Fibroblast of villous mesenchyme (primary cell): ENCODE results near the gene EHD1. TPM values are rescaled to one million over a fixed set of nuclear protein-coding genes. Genes with fewer than 3 reads are reported as not detected.
"Not testable (repeated sequence)": the region's sequence is repeated elsewhere in the genome, so short reads cannot be mapped to it uniquely, and the experiment has no call there.

Experiments
- DNase-seq: peaks from one replicate; pipeline ENCODE4 v3.0.0-alpha.2; 2010; ENCODE audit warnings: low read depth
- H3K4me3 ChIP-seq: 2 replicates; pipeline ENCODE4 v1.5.1; 2011; ENCODE audit warnings: low read depth, mild to moderate bottlenecking, low read length
- total RNA-seq: library from RNA; depleted of rRNA; stranded (reverse); fragments of >200 nt; gene quantifications from 2 replicates; pipeline ENCODE4 v1.2.3, GENCODE V29; 2012
- TF ChIP-seq, protein P1 (sequence below): IDR thresholded peaks from 2 replicates; pipeline ENCODE4 v1.5.1; 2012; ENCODE audit warnings: low read depth, mild to moderate bottlenecking, low read length; ENCODE audit not compliant: insufficient read depth

Gene EHD1
- total RNA-seq, 1 donor: 93.7 TPM

DNA sequence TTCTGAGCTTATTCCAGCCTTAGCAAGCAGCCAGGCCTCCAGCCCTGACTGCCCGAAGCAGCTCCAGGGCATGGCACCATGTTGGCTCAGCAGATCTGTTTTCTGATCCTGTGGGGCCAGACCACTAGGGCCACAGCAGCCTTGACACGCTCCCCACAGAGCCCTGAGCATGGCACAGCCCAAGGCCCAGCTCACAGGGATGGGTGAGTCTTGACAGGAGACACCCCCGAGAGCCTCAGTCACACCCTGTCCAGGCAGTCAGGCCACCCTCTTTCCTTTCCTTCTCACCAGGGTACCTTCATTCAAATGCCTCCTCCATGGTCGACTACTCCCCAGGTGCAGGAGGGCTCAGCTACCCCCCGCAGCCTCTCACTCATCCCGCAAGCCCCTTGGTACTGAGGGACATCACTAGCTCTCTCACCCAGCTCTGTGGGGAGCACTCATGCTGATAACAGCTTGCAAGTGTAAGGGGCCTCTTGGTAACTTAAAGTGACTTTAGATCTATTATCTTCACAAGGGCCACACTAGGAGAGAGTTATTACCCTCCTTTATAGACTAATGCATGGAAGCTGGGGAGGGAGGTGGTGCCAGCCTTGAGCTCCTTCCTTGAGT, 30.1 kb downstream of the EHD1 start:
- TF ChIP-seq, protein P1, sequence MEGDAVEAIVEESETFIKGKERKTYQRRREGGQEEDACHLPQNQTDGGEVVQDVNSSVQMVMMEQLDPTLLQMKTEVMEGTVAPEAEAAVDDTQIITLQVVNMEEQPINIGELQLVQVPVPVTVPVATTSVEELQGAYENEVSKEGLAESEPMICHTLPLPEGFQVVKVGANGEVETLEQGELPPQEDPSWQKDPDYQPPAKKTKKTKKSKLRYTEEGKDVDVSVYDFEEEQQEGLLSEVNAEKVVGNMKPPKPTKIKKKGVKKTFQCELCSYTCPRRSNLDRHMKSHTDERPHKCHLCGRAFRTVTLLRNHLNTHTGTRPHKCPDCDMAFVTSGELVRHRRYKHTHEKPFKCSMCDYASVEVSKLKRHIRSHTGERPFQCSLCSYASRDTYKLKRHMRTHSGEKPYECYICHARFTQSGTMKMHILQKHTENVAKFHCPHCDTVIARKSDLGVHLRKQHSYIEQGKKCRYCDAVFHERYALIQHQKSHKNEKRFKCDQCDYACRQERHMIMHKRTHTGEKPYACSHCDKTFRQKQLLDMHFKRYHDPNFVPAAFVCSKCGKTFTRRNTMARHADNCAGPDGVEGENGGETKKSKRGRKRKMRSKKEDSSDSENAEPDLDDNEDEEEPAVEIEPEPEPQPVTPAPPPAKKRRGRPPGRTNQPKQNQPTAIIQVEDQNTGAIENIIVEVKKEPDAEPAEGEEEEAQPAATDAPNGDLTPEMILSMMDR: no peak
- DNase-seq: no peak
- H3K4me3 ChIP-seq: no peak overlapping the region

DNA sequence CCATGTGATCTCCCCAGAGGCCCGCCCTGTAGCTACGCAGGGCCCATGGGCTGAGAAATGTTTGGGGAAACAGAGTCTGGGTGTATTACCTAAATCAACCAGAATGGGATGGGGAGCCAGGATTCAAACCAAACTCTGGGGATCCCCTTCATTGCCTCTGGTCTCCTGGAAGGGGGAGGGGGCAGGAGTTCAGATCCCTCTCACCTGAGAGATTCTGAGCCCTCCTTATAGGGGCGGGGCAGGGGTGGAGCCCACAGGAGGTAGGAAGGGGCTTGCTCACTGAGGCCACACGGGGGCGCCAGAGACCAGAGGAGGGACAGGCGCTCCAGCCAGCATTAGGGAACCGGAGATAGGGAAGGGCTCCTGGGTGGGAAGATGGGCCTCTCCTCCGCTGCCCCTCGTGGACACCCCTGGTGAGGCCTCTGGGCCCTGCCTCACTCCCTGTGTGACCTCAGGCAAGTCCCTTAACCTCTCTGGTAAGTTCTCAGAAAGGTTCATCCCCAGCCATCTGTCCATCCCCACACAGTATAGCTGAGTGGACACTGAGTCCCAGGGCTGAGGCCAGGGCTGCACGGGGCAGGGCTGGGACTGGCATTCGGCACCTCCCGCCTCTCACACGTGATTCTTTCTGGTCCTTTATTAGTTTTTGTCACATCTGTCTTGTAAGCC, 31.3 kb downstream of the EHD1 start:
- peak; percentile 87 for DNase-seq
- no peak overlapping the region for H3K4me3 ChIP-seq
- TF ChIP-seq, protein P1: peak; percentile 92

DNA sequence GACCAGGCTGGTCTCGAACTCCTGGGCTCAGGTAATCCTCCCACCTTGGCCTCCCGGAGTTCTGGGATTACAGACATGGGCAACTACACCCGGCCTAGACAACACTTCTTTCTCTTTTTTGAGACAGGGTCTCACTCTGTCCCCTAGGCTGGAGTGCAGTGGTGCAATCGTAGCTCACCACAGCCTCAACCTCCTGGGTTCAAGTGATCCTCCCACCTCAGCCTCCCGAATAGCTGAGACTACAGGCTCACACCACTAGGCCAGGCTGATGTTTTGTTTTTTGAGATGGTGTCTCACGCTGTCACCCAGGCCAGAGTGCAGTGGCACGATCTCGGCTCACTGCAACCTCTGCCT, 32.7 kb downstream of the EHD1 start:
- DNase-seq, H3K4me3 ChIP-seq: not testable (repeated sequence)

DNA sequence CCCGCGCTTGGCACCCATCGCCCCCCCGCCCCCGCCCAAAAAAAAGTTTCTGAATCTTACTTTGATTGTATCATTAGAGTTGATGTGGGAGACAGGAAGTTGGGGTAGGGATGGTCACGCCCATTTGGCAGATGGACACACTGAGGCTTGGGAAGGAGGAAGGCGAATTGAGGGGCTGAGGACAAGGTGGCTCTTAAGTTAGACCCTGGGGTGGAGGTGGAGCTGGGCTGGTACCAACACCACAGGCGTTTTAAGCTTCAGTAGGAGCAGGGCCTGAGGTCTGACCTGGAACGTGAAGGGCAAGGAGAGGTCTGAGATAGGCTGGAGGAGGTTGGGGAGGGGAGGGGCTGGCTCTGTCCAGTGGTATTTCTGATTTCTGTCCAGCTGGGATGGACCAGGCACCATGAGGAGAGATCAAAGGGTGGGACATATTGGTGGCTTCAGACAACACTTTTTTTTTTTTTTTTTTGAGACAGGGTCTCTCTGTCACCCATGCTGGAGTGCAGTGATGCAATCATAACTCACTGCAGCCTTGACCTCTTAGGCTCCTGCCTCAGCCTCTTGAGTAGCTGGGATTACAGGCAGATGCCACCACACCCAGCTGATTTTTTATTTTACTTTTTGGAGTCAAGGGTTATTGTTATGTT, 33.2 kb downstream of the EHD1 start:
- TF ChIP-seq, protein P1: no peak
- DNase-seq: no peak
- no peak overlapping the region for H3K4me3 ChIP-seq

DNA sequence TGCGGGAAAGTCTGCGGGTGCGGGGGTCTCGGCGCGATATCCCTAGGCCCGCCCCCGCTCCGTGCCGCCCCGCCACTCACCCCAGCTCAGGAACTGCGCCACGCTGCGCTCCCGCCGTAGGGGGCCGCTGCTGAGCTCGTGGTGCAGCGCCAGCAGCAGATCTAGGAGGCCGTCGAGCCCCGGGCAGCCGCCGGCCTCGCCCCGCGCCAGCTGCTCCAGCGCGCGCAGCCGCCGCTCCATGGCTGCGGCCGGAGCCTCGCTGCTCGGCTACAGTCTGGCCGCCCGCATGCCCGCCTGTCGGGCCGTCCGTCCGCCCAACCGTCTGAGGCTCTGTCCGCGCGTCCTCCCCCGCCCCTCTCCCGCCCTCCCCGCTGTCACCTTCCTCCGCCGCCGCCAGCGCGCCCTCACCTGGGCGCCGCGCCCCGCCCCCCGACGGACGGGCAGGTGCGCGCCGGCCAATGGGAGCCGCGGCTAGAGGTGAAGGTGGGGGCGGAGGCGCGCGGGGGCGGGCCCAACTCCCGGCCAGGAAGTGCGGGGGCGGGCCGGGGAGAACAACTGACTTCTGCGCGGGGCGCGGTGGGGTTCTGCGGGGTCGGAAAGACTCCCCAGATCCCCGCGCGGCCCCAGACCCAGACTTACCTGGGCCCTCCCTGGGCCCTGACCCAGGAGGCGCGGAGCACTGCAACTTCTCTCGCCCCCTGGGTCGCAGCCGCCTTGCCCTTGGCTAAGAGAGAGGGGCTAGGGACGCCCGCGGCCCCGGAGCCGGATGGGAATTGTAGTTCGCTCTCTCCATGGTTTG, 33.9 kb downstream of the EHD1 start, which contains the start of gene CDC42BPG:
Gene CDC42BPG (minus strand): TSS at position 324 of the 799 bp plus-strand sequence. CDS start 84 bp downstream, at position 240.
- TF ChIP-seq, protein P1: peak; percentile 60
- peak; percentile 60 for DNase-seq
- peak within 1 kb of the TSS; percentile 47 for H3K4me3 ChIP-seq

DNA sequence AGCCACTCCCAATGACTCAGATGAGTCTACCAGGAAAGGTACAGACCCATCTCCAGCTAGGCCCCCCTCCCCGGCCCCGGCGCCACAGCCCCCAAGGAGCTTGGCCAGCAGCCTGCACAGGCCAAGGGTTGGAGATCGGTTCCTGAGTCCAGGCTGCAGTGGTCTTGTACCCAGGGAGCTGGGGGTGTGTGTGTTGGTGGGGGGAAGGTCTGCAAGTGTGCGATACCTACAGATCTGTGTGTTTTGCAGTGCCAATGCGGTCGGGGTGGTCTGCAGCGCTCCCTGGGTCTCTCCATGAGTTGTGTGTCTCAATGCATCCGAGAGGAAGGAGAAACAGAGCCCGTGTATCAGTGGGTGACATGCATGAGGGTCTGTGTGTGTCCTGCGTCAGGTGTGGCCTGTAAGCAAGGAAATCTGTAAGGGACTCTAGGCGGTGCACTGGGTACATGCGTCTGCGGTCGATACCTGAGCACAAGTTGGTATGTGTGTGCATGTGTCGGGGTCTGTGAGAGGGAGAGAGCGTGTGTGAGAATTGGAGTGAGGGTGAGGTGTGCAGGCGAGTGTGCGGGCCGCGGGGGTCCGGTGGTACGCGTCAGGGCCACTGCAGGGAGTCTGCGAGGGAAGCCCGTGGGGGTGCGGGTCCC, 34.6 kb downstream of the EHD1 start:
- TF ChIP-seq, protein P1: no peak
- peak overlapping the region; percentile 18 for H3K4me3 ChIP-seq

More for the DNA sequence above, 34.6 kb downstream of the EHD1 start:
- DNase-seq: no peak
